ENCODE measurements around the gene SPECC1. TPM values are rescaled to one million over a fixed set of nuclear protein-coding genes. Genes with fewer than 3 reads are reported as not detected.
"Not testable (repeated sequence)": the region's sequence is repeated elsewhere in the genome, so short reads cannot be mapped to it uniquely, and the experiment has no call there.

Gene SPECC1
- total and polyA plus RNA-seq, 2 donors (not counting 1 experiment from before 2014, with no cell fraction given) = 13.4 to 30.9 TPM

- no peaks in the 10 kb centered on the region for H3K36me3 ChIP-seq (ENCODE audit: control insufficient read depth, insufficient read depth, low read length)
- no peaks in the 10 kb centered on the region for H3K27me3 ChIP-seq (ENCODE audit: control insufficient read depth, insufficient read depth, low read length)
- H2AFZ ChIP-seq (ENCODE audit: low read length) = no peak overlapping the region
- H3K9ac ChIP-seq (ENCODE audit: insufficient read depth, low read length) = no peak overlapping the region
- H3K4me1 ChIP-seq (ENCODE audit: control insufficient read depth, extremely low read depth, insufficient read depth, low read length) = no peaks in the 10 kb centered on the region
- no peak overlapping the region for H3K4me3 ChIP-seq (replicated peaks in 1 of 4; ENCODE audit: control extremely low read depth in 1 of 4, insufficient read depth in 1 of 4, low read depth in 3 of 4, low read length in 4 of 4)
- H3K4me2 ChIP-seq (ENCODE audit: extremely low read depth, insufficient read depth, low read length) = no peak overlapping the region
- H3K79me2 ChIP-seq (ENCODE audit: control insufficient read depth, insufficient read depth, low read length) = no peaks in the 10 kb centered on the region
- H3K9me3 ChIP-seq (ENCODE audit: control insufficient read depth, insufficient read depth, low read depth, low read length) = no peaks in the 10 kb centered on the region
- H4K20me1 ChIP-seq (ENCODE audit: control insufficient read depth, extremely low read depth, insufficient read depth, low read length) = no peaks in the 10 kb centered on the region
- TF ChIP-seq EZH2 (IDR thresholded peaks at IDR 0.05; ENCODE audit: low read length, missing control alignments) (no peak), CTCF (conservative IDR thresholded peaks at IDR 0.05 in 1 of 2, IDR thresholded peaks at IDR 0.05 in 1 of 2; ENCODE audit: low read depth in 1 of 2, low read length in 2 of 2) (no peak)
- no peak overlapping the region for H3K27ac ChIP-seq (ENCODE audit: insufficient read depth, low read length)
- no peak for DNase-seq (ENCODE audit: low read depth in 2 of 2)
Measured at GRCh38 chr17:20033415-20033814, 24.3 kb downstream of the SPECC1 start.

GRCh38 chr17:20035501-20035900 lies 26.3 kb downstream of the SPECC1 start:
- H3K36me3 ChIP-seq (ENCODE audit: control insufficient read depth, insufficient read depth, low read length) = no peaks in the 10 kb centered on the region
- no peaks in the 10 kb centered on the region for H3K27me3 ChIP-seq (ENCODE audit: control insufficient read depth, insufficient read depth, low read length)
- no peak overlapping the region for H3K4me2 ChIP-seq (ENCODE audit: extremely low read depth, insufficient read depth, low read length)
- no peak overlapping the region for H3K9ac ChIP-seq (ENCODE audit: insufficient read depth, low read length)
- no peaks in the 10 kb centered on the region for H3K79me2 ChIP-seq (ENCODE audit: control insufficient read depth, insufficient read depth, low read length)
- TF ChIP-seq EZH2 (IDR thresholded peaks at IDR 0.05; ENCODE audit: low read length, missing control alignments) = no peak
- no peak for TF ChIP-seq CTCF (conservative IDR thresholded peaks at IDR 0.05 in 1 of 2, IDR thresholded peaks at IDR 0.05 in 1 of 2; ENCODE audit: low read depth in 1 of 2, low read length in 2 of 2)
- no peak overlapping the region for H3K27ac ChIP-seq (ENCODE audit: insufficient read depth, low read length)
- DNase-seq (ENCODE audit: low read depth in 2 of 2) = no peak
- no peaks in the 10 kb centered on the region for H4K20me1 ChIP-seq (ENCODE audit: control insufficient read depth, extremely low read depth, insufficient read depth, low read length)
- H3K4me3 ChIP-seq (replicated peaks in 1 of 4; ENCODE audit: control extremely low read depth in 1 of 4, insufficient read depth in 1 of 4, low read depth in 3 of 4, low read length in 4 of 4) = no peak overlapping the region
- no peaks in the 10 kb centered on the region for H3K4me1 ChIP-seq (ENCODE audit: control insufficient read depth, extremely low read depth, insufficient read depth, low read length)
- no peak overlapping the region for H2AFZ ChIP-seq (ENCODE audit: low read length)
- no peaks in the 10 kb centered on the region for H3K9me3 ChIP-seq (ENCODE audit: control insufficient read depth, insufficient read depth, low read depth, low read length)

- not testable (repeated sequence) for H2AFZ ChIP-seq (ENCODE audit: low read length); H3K4me3 ChIP-seq (replicated peaks in 1 of 4; ENCODE audit: control extremely low read depth in 1 of 4, insufficient read depth in 1 of 4, low read depth in 3 of 4, low read length in 4 of 4); H3K9ac ChIP-seq (ENCODE audit: insufficient read depth, low read length); H3K27me3 ChIP-seq (ENCODE audit: control insufficient read depth, insufficient read depth, low read length); H3K9me3 ChIP-seq (ENCODE audit: control insufficient read depth, insufficient read depth, low read depth, low read length); DNase-seq (ENCODE audit: low read depth in 2 of 2); H3K4me2 ChIP-seq (ENCODE audit: extremely low read depth, insufficient read depth, low read length); H4K20me1 ChIP-seq (ENCODE audit: control insufficient read depth, extremely low read depth, insufficient read depth, low read length); H3K27ac ChIP-seq (ENCODE audit: insufficient read depth, low read length); H3K79me2 ChIP-seq (ENCODE audit: control insufficient read depth, insufficient read depth, low read length); H3K36me3 ChIP-seq (ENCODE audit: control insufficient read depth, insufficient read depth, low read length); H3K4me1 ChIP-seq (ENCODE audit: control insufficient read depth, extremely low read depth, insufficient read depth, low read length)
Measured at GRCh38 chr17:20037286-20037685, 28.1 kb downstream of the SPECC1 start.

All from fibroblast of lung (primary cell).